Osteocyte (in vitro differentiated cells): ENCODE data around the gene CRIP1. TPM values are rescaled to one million over a fixed set of nuclear protein-coding genes. Genes with fewer than 3 reads are reported as not detected.

ENCODE experiments used
- DNase-seq: peaks from one replicate; pipeline ENCODE4 v3.0.0; 2021; ENCODE audit warnings: mixed read lengths; ENCODE audit not compliant: unreplicated experiment; ENCODE audit errors: extremely low spot score
- H3K27ac Mint-ChIP-seq: one replicate; pipeline ENCODE4 v1.8.0; 2021; ENCODE audit warnings: mild to moderate bottlenecking, mixed read lengths; ENCODE audit not compliant: unreplicated experiment
- H3K27me3 Mint-ChIP-seq: one replicate; pipeline ENCODE4 v1.8.0; 2021; ENCODE audit warnings: mixed read lengths; ENCODE audit not compliant: unreplicated experiment
- H3K36me3 Mint-ChIP-seq: one replicate; pipeline ENCODE4 v1.8.0; 2021; ENCODE audit warnings: mixed read lengths; ENCODE audit not compliant: unreplicated experiment
- H3K4me1 Mint-ChIP-seq: one replicate; pipeline ENCODE4 v1.8.0; 2021; ENCODE audit warnings: mixed read lengths; ENCODE audit not compliant: unreplicated experiment
- H3K4me3 Mint-ChIP-seq: one replicate; pipeline ENCODE4 v1.8.0; 2021; ENCODE audit warnings: mild to moderate bottlenecking, moderate library complexity, mixed read lengths; ENCODE audit not compliant: unreplicated experiment
- H3K9me3 Mint-ChIP-seq: one replicate; pipeline ENCODE4 v1.8.0; 2021; ENCODE audit warnings: mixed read lengths; ENCODE audit not compliant: unreplicated experiment
- CTCF ChIP-seq: fragments of 200-600 bp; sonication (generic); IDR thresholded peaks from 2 replicates; pipeline ENCODE4 v1.5.0; 2021; ENCODE audit warnings: antibody characterized with exemption, mild to moderate bottlenecking, moderate library complexity
- total RNA-seq: library from RNA; stranded (reverse); gene quantifications from 2 replicates; pipeline ENCODE4 v1.2.1, GENCODE V29; 2021

The CRIP1 gene
- total RNA-seq, 1 donor from 2014 or later, result 31.0 TPM

DNA sequence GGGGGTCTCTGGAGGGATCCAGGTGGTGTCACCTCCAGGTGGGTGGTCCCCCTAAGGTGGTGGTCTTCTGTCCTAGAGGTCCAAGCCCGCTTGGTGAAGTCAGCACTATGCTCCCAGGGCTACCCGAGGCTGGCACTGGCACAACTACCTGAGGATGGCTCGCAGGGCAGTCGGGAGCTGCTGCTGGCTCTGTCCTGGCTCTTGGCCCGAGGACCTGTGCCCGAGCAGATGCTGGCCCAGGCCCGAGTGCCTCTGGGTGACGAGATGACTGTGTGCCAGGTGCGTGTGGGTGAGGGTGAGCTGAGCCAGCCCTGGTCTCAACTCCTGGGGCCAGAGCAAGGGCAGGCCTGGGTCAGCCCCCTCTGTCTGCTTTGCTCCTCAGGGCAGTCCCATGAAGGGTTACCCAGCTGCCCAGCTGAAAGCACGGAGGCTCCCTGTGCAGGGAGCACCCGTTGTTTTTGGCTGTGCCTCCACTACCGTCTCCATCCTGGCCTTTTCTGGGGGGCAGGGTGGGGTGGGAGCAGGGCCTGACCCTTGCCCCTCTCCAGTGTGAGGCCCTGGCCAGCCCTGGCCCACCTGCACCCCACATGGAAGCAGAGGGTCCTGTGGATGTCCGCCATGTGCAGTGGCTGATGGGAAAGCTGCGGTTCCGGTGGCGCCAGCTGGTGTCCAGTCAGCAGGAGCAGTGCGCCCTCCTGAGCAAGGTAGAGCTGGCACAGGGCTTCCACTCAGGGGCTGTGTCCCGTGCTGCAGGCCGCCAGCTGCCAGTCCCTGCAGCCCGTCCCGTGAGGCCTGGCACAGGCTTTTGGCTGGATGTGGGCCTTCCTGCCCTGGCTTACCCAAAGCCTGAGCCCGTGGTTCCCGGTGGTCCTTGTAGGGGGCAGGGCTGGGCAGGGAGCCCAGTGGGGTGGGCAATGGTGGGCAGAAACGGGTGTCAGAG, 5.6 kb downstream of the CRIP1 start:
- Mint-ChIP-seq H3K4me1 (peaks cover 16% of the 10 kb centered on the region), H3K27me3 (no peaks in the 10 kb centered on the region), H3K27ac (peak overlapping the region; percentile 81), H3K9me3 (no peaks in the 10 kb centered on the region), H3K4me3 (peak overlapping the region; percentile 71), H3K36me3 (no peaks in the 10 kb centered on the region)
- no peak for TF ChIP-seq CTCF
- no peak for DNase-seq

DNA sequence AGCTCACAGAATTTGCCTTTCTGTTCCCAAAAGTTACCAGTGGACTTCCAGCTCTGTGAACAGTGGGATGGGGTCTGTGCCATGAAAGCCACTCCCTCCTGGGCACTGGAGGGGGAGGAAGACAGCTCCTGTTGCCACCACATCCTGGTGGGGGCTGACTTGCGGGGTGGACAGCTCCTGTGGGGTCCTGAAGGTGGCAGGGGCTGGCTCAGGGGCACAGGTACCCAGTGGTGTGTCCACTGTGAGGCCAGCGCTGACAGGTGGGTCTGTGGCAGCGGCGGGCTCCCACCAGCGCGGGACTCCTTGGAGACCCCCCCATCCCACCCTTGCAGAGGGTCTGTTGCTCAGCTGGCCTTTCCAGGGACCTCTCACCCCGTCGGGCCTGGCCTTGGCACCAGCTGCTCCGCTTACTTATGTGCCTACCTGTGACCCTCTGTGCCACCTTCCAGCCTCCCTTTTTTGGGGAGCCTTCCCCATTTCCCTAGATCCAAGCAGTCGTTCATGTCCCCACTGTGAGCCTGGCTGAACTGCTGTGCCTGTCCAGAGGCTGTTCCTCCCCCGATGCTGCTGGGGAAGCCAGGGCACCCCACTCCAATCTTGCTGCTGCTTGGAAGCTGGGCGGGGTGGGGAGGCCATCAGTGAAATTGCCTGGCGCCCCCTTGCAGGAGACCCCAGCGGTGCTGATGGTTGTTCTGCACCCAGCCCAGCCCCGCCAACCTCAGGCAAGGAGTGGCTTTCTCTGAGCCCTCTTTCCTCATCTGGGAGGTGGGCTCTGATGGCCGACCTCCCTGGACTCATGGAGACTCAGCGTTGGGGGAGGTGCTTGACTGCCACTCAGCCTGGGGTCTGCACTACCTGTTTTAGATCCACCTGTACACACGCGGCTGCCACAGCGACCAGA, 6.5 kb downstream of the CRIP1 start:
- H3K9me3 Mint-ChIP-seq, result no peaks in the 10 kb centered on the region
- H3K27me3 Mint-ChIP-seq, result no peaks in the 10 kb centered on the region
- H3K4me1 Mint-ChIP-seq, result peaks cover 16% of the 10 kb centered on the region
- no peak overlapping the region for H3K4me3 Mint-ChIP-seq
- no peaks in the 10 kb centered on the region for H3K36me3 Mint-ChIP-seq
- no peak for TF ChIP-seq CTCF
- H3K27ac Mint-ChIP-seq, result no peak overlapping the region
- no peak for DNase-seq

DNA sequence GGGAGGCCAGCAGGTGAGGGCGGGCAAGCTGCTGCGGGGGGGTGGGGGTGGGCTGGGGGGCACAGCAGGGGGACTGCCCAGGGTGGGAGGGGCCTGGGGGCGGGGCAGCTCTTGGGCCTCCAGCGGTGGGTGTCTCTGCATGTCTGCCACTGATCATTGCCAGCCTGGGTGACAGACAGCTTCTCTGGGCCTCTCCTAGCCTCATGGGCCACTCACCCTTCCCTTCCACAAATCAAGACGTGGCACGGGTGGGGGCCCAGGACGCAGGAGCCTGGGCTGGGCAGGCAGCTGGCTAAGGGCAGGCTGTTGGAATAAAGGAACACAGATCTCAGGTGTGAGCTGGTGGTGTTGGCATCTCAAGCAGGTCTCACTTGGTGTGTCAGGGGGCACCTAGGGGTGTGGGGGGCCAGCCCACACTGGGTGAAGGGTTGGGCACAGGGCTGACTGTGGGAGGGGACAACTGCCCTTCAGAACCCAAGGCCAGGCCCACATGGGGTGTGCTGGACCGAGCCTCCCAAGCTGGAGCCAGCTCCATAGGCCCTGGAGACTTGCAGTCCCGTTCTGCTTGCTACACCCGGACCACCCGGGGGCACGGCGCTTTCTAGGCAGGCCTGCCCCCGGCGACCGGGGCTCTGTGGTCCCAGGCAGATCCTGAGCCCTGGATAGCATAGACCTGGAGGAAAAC, 7.4 kb downstream of the CRIP1 start:
- Mint-ChIP-seq H3K9me3 (no peaks in the 10 kb centered on the region), H3K27ac (no peak overlapping the region), H3K4me3 (no peak overlapping the region), H3K27me3 (no peaks in the 10 kb centered on the region), H3K4me1 (peaks cover 19% of the 10 kb centered on the region), H3K36me3 (no peaks in the 10 kb centered on the region)
- no peak for DNase-seq
- no peak for TF ChIP-seq CTCF

DNA sequence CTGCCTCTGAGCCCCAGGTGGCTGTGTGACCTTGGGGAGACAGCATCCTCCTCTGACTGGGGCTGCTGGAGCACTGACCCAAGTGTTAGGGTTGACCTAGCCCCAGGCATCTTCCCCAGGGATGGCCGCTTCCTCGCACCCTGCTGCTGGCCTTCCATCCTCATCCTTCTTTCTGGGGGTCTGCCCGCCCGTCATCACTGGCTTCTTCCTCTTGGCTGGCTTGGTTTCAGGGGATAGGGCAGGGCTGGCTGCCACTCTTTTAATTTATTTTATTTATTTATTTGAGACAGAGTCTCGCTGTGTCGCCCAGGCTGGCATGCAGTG, 7.9 kb downstream of the CRIP1 start:
- no peak for DNase-seq
- H3K4me3 Mint-ChIP-seq, result no peak overlapping the region
- no peaks in the 10 kb centered on the region for H3K9me3 Mint-ChIP-seq
- TF ChIP-seq CTCF, result no peak
- no peaks in the 10 kb centered on the region for H3K36me3 Mint-ChIP-seq
- no peaks in the 10 kb centered on the region for H3K27me3 Mint-ChIP-seq
- no peak overlapping the region for H3K27ac Mint-ChIP-seq
- H3K4me1 Mint-ChIP-seq, result peaks cover 14% of the 10 kb centered on the region
